MM.1S (cell line): Measurements from ENCODE around the gene EVL.

ENCODE experiments used
- DNase-seq: peaks from one replicate; pipeline ENCODE4 v3.0.0-alpha.2; 2015
- H2AFZ ChIP-seq: fragments of 300-600 bp; sonication (generic); 2 replicates; pipeline ENCODE4 v1.6.0; 2016; ENCODE audit warnings: antibody characterized with exemption, low read length
- H3F3A ChIP-seq: fragments of 300-600 bp; sonication (generic); 2 replicates; pipeline ENCODE4 v1.6.1; 2016; ENCODE audit warnings: mild to moderate bottlenecking, antibody characterized with exemption, low read length, moderate library complexity, mixed read lengths; ENCODE audit not compliant: insufficient read depth
- H3K27ac ChIP-seq: fragments of 300-600 bp; sonication (generic); 2 replicates; pipeline ENCODE4 v1.5.1; 2016; ENCODE audit warnings: mild to moderate bottlenecking, low read length
- H3K27me3 ChIP-seq: fragments of 300-600 bp; sonication (generic); replicated peaks from 2 replicates; pipeline ENCODE4 v1.6.0; 2016; ENCODE audit warnings: low read length; ENCODE audit not compliant: insufficient read depth
- H3K36me3 ChIP-seq: fragments of 300-600 bp; sonication (generic); replicated peaks from 2 replicates; pipeline ENCODE4 v1.6.1; 2016; ENCODE audit warnings: mild to moderate bottlenecking, low read length, mixed read lengths; ENCODE audit not compliant: insufficient read depth
- H3K4me1 ChIP-seq: fragments of 300-600 bp; sonication (generic); 2 replicates; pipeline ENCODE4 v1.6.1; 2016; ENCODE audit warnings: low read length, mixed read lengths
- H3K4me2 ChIP-seq: fragments of 300-600 bp; sonication (generic); 2 replicates; pipeline ENCODE4 v1.6.0; 2016; ENCODE audit warnings: low read depth, low read length
- H3K4me3 ChIP-seq: fragments of 300-600 bp; sonication (generic); 2 replicates; pipeline ENCODE4 v1.5.1; 2016; ENCODE audit warnings: low read length, mixed read lengths
- H3K79me2 ChIP-seq: fragments of 300-600 bp; sonication (generic); 2 replicates; pipeline ENCODE4 v1.6.1; 2016; ENCODE audit warnings: mixed run types, low read length, mixed read lengths
- H3K9ac ChIP-seq: fragments of 300-600 bp; sonication (generic); 2 replicates; pipeline ENCODE4 v1.6.1; 2016; ENCODE audit warnings: low read length, mixed read lengths
- H3K9me2 ChIP-seq: fragments of 300-600 bp; sonication (generic); replicated peaks from 2 replicates; pipeline ENCODE4 v1.6.1; 2016; ENCODE audit warnings: mild to moderate bottlenecking, low read length, mixed read lengths; ENCODE audit not compliant: insufficient read depth
- H3K9me3 ChIP-seq: fragments of 300-600 bp; sonication (generic); replicated peaks from 2 replicates; pipeline ENCODE4 v1.6.1; 2016; ENCODE audit warnings: mild to moderate bottlenecking, low read length, mixed read lengths; ENCODE audit not compliant: insufficient read depth
- H4K20me1 ChIP-seq: fragments of 300-600 bp; sonication (generic); 2 replicates; pipeline ENCODE4 v1.6.1; 2016; ENCODE audit warnings: mild to moderate bottlenecking, low read length, moderate library complexity, mixed read lengths; ENCODE audit not compliant: insufficient read depth
- EZH2 ChIP-seq: fragments of 300-600 bp; sonication (generic); optimal IDR thresholded peaks from 2 replicates; pipeline ENCODE3; 2017; ENCODE audit warnings: low read depth, mild to moderate bottlenecking, antibody characterized with exemption, low read length, mixed read lengths
- EZH2phosphoT487 ChIP-seq: fragments of 300-600 bp; sonication (generic); IDR thresholded peaks from 2 replicates; pipeline ENCODE4 v1.6.1; 2018; ENCODE audit warnings: antibody characterized with exemption, low read length
- TF ChIP-seq, protein P1 (sequence below): fragments of 300-600 bp; sonication (generic); IDR thresholded peaks from 2 replicates; pipeline ENCODE4 v1.5.1; 2016; ENCODE audit warnings: antibody characterized with exemption, low read length, mixed read lengths

EVL gene

DNA sequence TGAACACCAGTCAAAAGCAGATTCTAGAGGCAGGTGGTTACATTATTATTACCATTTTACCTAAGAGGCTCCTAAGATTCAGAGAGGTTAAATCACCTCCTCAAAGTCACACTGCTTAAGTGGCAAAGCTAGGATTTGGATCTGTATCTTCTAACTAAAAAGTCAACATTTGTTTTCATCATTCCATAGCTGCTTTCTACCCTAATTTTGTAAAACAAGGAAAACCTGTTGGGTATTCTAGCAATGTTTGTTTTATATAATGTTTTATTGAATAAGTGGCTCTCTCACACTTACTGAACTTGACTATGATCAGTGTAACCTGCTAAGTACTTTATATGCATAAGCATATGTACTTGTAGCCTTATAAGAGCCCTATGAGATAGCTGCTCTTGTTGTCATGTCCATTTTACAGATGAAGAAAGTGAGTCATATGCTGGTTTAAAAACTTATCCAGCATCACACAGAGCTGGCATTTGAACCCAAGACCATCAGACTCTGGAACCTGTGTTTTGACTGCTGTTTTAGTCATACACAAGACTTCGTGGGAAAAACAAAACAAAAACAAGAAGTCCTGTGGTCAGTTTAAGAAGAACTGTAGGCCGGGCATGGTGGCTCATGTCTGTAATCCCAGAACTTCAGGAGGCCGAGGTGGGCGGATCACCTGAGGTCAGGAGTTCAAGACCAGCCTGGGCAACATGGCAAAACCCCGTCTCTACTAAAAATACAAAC, 31.7 kb upstream of the EVL start:
- Histone ChIP-seq H3K4me3 (no peak overlapping the region), H3K9ac (no peak overlapping the region), H2AFZ (no peak overlapping the region), H3K9me2 (no peaks in the 10 kb centered on the region), H3K9me3 (no peaks in the 10 kb centered on the region), H3K4me1 (no peaks in the 10 kb centered on the region), H3K27me3 (no peaks in the 10 kb centered on the region), H3K4me2 (no peak overlapping the region), H3K79me2 (no peaks in the 10 kb centered on the region), H3F3A (no peaks in the 10 kb centered on the region), H4K20me1 (no peaks in the 10 kb centered on the region), H3K27ac (no peak overlapping the region), H3K36me3 (no peaks in the 10 kb centered on the region)
- no peak for DNase-seq
- no peak for TF ChIP-seq EZH2phosphoT487
- TF ChIP-seq, protein P1, sequence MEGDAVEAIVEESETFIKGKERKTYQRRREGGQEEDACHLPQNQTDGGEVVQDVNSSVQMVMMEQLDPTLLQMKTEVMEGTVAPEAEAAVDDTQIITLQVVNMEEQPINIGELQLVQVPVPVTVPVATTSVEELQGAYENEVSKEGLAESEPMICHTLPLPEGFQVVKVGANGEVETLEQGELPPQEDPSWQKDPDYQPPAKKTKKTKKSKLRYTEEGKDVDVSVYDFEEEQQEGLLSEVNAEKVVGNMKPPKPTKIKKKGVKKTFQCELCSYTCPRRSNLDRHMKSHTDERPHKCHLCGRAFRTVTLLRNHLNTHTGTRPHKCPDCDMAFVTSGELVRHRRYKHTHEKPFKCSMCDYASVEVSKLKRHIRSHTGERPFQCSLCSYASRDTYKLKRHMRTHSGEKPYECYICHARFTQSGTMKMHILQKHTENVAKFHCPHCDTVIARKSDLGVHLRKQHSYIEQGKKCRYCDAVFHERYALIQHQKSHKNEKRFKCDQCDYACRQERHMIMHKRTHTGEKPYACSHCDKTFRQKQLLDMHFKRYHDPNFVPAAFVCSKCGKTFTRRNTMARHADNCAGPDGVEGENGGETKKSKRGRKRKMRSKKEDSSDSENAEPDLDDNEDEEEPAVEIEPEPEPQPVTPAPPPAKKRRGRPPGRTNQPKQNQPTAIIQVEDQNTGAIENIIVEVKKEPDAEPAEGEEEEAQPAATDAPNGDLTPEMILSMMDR, result no peak
- no peak for TF ChIP-seq EZH2

DNA sequence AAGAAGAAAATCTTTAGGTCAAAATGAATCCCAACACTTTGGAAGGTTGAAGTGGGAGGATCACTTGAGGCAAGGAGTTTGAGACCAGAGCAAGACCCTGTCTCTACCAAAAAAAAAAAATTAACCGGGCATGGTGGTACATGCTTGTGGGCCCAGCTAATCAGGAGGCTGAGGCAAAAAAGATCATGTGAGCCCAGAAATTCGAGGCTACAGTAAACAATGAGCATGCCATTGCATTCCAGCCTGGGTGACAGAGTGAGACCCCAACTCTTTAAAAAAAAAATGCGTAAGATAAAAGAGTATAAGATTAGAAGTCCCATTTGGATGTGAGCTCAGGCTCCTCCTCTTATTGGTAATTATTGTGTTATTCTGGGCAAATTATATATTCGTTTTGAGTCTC, 30.8 kb upstream of the EVL start:
- Histone ChIP-seq H4K20me1 (no peaks in the 10 kb centered on the region), H3K4me2 (no peak overlapping the region)

DNA sequence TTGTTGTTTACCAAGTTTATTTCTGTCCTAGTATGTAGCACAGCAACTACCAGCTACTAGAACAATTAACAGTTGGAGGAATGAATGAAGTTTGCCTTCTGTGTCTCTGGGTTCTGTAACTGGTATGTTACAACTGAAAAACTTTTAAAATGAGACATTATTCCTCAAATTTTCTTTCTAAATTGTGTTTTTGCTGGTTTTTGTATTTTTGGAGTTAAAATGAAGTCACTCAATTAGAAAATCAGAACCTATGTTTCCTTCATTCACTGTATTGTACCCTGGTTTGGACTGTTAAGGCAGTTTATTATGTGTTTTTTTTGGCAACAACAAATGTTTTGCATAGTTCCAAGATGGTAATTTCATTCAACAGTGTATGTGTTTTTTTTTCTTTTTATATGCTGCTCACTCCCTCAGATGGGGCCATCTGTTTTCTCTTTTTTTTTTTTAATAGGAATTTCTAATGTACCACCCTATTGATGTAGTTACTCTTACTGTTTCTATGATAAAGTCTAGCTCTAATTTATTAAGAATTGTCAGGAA, 30.2 kb upstream of the EVL start:
- no peaks in the 10 kb centered on the region for H3F3A ChIP-seq
- no peak for DNase-seq
- no peak overlapping the region for H2AFZ ChIP-seq
- no peaks in the 10 kb centered on the region for H3K27me3 ChIP-seq
- no peaks in the 10 kb centered on the region for H3K36me3 ChIP-seq
- H3K9ac ChIP-seq, result no peak overlapping the region
- H3K27ac ChIP-seq, result no peak overlapping the region
- TF ChIP-seq, protein P1, result no peak
- no peaks in the 10 kb centered on the region for H3K79me2 ChIP-seq
- H3K9me3 ChIP-seq, result no peaks in the 10 kb centered on the region
- no peaks in the 10 kb centered on the region for H4K20me1 ChIP-seq
- no peaks in the 10 kb centered on the region for H3K4me1 ChIP-seq
- H3K4me3 ChIP-seq, result no peak overlapping the region
- no peak overlapping the region for H3K4me2 ChIP-seq
- no peaks in the 10 kb centered on the region for H3K9me2 ChIP-seq

More for the DNA sequence above, 30.8 kb upstream of the EVL start:
- Histone ChIP-seq H3K9me3 (no peaks in the 10 kb centered on the region), H3K9ac (no peak overlapping the region), H3K4me3 (no peak overlapping the region), H3K4me1 (no peaks in the 10 kb centered on the region), H3K36me3 (no peaks in the 10 kb centered on the region), H3F3A (no peaks in the 10 kb centered on the region), H3K27me3 (no peaks in the 10 kb centered on the region), H3K79me2 (no peaks in the 10 kb centered on the region), H2AFZ (no peak overlapping the region), H3K27ac (no peak overlapping the region), H3K9me2 (no peaks in the 10 kb centered on the region)
- DNase-seq, result no peak
- no peak for TF ChIP-seq EZH2phosphoT487
- no peak for TF ChIP-seq EZH2
- TF ChIP-seq, protein P1, result no peak
